IPS-NIHi11 (cell line): ENCODE measurements around the gene TRPC4AP.
"Not testable (repeated sequence)": the region's sequence is repeated elsewhere in the genome, so short reads cannot be mapped to it uniquely, and the experiment has no call there.

Source experiments
- DNase-seq: peaks from one replicate; pipeline ENCODE4 v3.0.0; 2012; ENCODE audit warnings: mixed read lengths, low spot score

Gene TRPC4AP

DNA sequence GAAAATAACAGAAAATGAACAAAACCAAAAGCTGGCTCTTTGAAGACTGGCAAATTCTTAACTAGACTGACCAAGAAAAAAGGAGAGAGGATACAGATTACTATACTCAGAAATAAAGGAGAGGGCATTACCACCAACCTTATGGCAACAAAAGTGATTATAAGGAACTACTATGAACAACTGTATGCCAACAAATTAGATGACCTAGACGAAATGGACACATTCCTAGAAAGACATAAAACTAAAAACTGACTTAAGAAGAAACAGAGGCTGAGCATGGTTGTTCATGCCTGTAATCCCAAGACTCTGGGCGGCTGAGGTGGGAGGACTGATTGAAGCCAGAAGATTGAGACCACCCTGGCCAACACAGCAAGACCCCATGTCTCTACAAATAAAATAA is 33.5 kb downstream of the TRPC4AP start:
- DNase-seq, result no peak

- DNase-seq, result no peak
These were observed 36.9 kb downstream of the TRPC4AP start for GRCh38 chr20:35055445-35056276.

- DNase-seq, result no peak
These were observed 37.8 kb downstream of the TRPC4AP start for GRCh38 chr20:35054814-35055213.

DNA sequence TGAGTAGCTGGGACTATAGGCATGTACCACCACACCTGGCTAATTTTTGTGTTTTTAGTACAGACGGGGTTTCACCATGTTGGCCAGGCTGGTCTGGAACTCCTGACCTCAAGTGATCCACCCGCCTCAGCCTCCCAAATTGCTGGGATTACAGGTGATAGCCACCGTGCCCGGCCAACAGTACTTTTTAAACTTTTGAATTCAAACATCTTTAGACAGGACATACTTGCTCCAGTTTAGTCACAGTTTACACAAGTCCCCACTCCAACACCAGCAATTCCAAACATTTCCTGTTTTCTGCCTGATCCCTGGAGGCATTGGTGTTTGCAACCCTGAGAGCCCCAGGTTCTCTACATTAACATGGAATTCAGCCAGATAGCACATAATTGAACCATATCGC is 40.0 kb downstream of the TRPC4AP start:
- not testable (repeated sequence) for DNase-seq

GRCh38 chr20:35049776-35050352 is 42.7 kb downstream of the TRPC4AP start:
- no peak for DNase-seq

DNA sequence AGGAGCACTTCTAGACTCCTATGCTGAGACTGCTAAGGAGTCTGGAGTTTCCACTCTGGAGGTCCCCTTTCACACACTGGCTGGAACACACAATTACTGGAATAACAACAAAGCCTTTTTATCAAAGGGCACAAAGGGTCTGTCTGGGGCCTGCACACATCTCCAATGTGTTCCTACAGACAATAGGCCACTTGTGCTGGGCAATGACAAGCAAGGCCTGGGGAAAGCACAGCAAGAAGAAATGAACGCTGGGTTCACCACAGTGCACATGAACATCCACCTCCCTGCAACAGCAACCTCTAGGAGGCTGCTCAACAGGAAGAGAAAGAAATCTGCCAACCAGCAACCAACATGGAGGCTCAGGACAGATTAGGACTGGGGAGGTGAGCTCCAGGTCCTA is 43.9 kb downstream of the TRPC4AP start:
- DNase-seq, result no peak

- DNase-seq, result no peak
These were observed 50.3 kb downstream of the TRPC4AP start for GRCh38 chr20:35042268-35042667.

DNA sequence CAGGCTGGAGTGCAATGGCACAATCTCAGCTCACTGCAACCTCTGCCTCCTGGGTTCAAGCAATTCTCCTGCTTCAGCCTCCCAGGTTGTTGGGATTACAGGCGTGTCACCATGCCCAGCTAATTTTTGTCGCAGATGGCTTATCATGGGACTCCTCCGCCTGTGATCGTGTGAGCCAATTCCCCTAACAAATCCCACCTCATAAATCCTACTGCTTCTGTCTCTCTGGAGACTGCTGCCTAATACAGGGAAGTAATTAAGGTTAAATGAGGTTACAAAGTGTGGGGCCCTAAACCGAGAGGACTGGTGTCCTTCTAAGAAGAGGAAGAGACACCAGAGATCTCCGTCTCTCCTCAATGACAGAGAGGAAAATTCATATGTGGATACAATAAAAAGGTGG is 52.0 kb downstream of the TRPC4AP start:
- DNase-seq, result no peak

DNA sequence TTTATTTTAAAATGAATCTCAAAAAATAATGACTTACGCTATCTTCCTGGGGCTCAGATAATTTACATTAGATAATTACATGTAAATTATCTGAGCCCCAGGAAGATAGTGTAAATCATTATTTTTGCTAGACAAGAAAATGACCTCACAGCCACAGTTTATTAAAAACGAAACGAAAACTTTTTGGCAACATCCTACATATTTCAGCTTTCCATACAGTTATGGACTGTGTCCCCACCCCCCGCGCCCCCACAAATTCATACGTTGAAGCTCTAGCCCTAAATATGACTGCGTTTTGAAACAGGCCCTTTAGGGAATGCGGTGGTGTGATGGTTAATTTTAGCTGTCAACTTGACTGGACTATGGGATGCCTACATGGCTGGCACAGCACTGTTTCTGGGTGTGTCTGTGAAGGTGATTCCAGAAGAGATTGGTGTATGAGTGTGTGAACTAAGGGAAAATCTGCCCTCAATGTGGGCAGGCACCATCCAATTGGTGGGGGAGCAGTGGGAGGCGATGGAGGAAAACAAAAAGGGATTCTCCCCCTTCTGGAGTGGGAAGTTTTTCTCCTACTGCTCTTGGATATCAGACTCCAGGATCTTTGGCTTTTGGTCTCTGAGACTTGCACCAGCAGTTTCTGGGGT is 52.6 kb downstream of the TRPC4AP start:
- DNase-seq, result no peak

DNA sequence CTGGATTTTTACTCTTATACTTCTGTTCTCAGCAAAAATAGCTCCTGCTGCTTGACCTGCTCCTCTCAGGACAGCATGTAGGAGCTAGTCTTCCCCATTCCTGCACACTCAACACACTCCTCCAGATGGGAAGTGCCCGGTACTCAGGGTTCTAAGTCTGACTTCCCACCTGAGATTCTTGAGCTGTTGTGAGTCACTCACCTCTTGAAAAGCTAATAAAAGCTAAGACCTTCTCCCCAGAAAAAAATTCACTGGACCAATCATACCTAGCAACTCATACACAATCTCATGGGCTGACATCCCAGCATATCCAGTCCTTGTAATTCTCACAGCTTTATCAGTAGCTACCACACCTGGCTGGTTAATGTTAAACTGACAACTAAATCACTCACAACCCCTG is 53.5 kb downstream of the TRPC4AP start:
- no peak for DNase-seq

GRCh38 chr20:35034145-35034544 is 58.5 kb downstream of the TRPC4AP start:
- DNase-seq, result no peak

GRCh38 chr20:35030136-35030535 is 62.5 kb downstream of the TRPC4AP start:
- DNase-seq, result no peak

DNA sequence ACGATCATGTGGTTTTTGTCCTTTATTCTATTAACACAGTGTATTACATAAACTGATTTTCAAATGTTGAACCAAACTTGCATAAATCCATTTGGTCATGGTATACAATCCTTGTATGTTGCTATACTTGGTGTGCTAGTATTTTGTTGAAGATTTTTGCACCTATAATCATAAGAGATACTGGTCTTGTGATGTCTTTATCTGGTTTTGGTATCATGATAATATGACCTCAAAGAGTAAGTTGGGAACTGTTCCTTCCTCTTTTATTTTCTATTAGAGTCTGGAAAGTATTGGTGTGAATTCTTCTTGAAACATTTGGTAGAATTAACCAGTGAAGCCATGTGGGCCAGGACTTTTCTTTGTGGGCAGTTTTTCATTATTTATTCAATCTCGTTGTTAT is 65.3 kb downstream of the TRPC4AP start:
- no peak for DNase-seq

- DNase-seq, result no peak
These were observed 67.5 kb downstream of the TRPC4AP start for GRCh38 chr20:35025116-35025515.

GRCh38 chr20:35023624-35024023 is 69.0 kb downstream of the TRPC4AP start:
- no peak for DNase-seq

GRCh38 chr20:35021831-35022230 is 70.8 kb downstream of the TRPC4AP start:
- no peak for DNase-seq

DNA sequence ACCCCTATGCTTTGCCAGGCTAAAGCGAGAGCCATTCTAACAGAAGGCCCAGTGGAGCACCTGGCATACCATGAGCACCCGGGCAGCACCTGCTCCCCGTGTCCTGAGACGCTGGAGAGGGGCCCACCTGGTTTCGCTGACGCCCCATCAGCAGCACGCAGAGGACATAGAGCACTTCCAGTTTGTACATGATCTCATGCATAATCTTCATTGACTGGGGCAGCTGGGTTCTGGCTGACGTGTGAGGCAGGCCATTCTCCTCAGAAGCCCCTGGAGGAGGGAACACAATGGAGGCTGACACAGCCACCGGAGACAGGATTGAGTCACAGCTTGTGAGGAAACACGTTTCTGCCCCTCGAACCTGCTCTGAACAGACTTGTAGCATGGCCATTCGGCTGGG is 71.5 kb downstream of the TRPC4AP start:
- no peak for DNase-seq

GRCh38 chr20:35020108-35020928 is 72.3 kb downstream of the TRPC4AP start:
- no peak for DNase-seq

GRCh38 chr20:35018590-35019371 is 73.8 kb downstream of the TRPC4AP start:
- no peak for DNase-seq

DNA sequence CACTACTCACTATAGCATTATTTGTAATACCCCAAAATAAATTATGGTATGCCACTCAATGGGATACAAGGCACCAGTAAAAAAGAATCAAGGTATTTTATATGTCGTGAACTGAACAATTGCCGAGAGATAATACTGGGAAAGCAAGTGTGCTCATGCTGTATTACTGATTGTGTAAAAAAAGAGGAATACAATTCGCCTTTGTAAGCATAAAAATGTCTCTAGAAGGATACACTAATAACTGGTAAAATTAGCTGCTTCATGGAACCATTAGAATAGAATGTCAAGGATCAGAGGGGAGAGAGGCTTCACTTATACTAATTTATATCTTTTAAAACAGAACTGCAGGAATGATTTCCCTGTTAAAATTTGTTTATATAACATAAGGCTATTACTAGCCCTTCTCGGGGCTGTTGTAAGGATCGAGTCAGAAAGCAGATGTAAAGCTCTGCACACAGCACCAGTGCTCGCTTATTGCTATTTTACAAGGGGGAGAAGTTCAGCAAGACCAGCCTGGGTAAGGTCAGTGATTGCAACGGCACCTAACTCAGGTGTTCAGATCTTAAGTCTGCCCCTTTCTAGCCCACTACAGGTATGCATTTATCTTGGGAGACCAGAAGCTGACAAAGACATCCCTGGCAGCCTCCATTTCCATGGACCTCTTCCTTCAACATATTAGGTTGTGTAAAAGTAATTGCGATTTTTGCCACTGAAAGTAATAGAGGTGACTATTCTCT is 75.3 kb downstream of the TRPC4AP start:
- DNase-seq, result no peak

GRCh38 chr20:35015863-35016193 is 76.8 kb downstream of the TRPC4AP start:
- no peak for DNase-seq
